AG10803 (cell line): ENCODE results near the gene SLC11A2.
"Not testable (repeated sequence)": the region's sequence is repeated elsewhere in the genome, so short reads cannot be mapped to it uniquely, and the experiment has no call there.

Experiments used
- DNase-seq: peaks from one replicate; pipeline ENCODE4 v3.0.0; 2010; ENCODE audit warnings: low read depth
- H3K4me3 ChIP-seq: 2 replicates; pipeline ENCODE4 v1.5.1; 2011; ENCODE audit warnings: mild to moderate bottlenecking, low read length, control low read depth
- CTCF ChIP-seq: conservative IDR thresholded peaks from 2 replicates; pipeline ENCODE4 v1.5.1; 2011; ENCODE audit warnings: mild to moderate bottlenecking, low read length, control low read depth, inconsistent platforms

SLC11A2 gene

GRCh38 chr12:51018956-51019355 is 7.2 kb downstream of the SLC11A2 start:
- DNase-seq, result no peak
- no peak for TF ChIP-seq CTCF
- no peak overlapping the region for H3K4me3 ChIP-seq

GRCh38 chr12:51017452-51017851 is 8.7 kb downstream of the SLC11A2 start:
- H3K4me3 ChIP-seq, result no peak overlapping the region
- no peak for TF ChIP-seq CTCF
- DNase-seq, result no peak

- not testable (repeated sequence) for DNase-seq, H3K4me3 ChIP-seq
Measured at GRCh38 chr12:51014467-51014866, 11.7 kb downstream of the SLC11A2 start.

GRCh38 chr12:51013441-51013840 is 12.7 kb downstream of the SLC11A2 start:
- no peak for DNase-seq
- no peak overlapping the region for H3K4me3 ChIP-seq
- TF ChIP-seq CTCF, result no peak

GRCh38 chr12:51012570-51013236 is 13.5 kb downstream of the SLC11A2 start:
- H3K4me3 ChIP-seq, result no peak overlapping the region
- TF ChIP-seq CTCF, result no peak
- DNase-seq, result no peak

GRCh38 chr12:51011955-51012354 is 14.2 kb downstream of the SLC11A2 start:
- H3K4me3 ChIP-seq, result no peak overlapping the region
- TF ChIP-seq CTCF, result no peak
- no peak for DNase-seq

GRCh38 chr12:51009056-51009440 is 17.1 kb downstream of the SLC11A2 start:
- no peak for DNase-seq
- no peak overlapping the region for H3K4me3 ChIP-seq
- no peak for TF ChIP-seq CTCF
